ENCODE results near the gene UCP3. TPM values are rescaled to one million over a fixed set of nuclear protein-coding genes. Genes with fewer than 3 reads are reported as not detected.
A peak's percentile ranks its signal among the peaks of the same experiment; 100 is the strongest.

Gene UCP3
- total RNA-seq, 2 experiments from 2014 or later = 2.4 to 3.2 TPM

GRCh38 chr11:73997120-73997770, 11.6 kb downstream of the UCP3 start:
- CTCF ChIA-PET (ENCODE audit: unreplicated experiment) = interaction anchor here (1.2 to 1.5 kb wide), 2 partner anchors 15 to 17 kb away, joined by 4 to 5 read pairs; partner anchors contain the start of gene UCP2
- H3K27ac ChIP-seq (ENCODE audit: low read depth, low read length, poor library complexity, severe bottlenecking) = peak overlapping the region; percentile 88
- peaks cover 82% of the 10 kb centered on the region for H3K4me1 ChIP-seq (ENCODE audit: insufficient read depth, low read length, poor library complexity, severe bottlenecking)
- H3K4me3 ChIP-seq (ENCODE audit: low read depth, low read length, poor library complexity, severe bottlenecking) = peak overlapping the region; percentile 42
- peak overlapping the region; percentile 30; the same call in 1 of the 2 replicates for H2AFZ ChIP-seq (ENCODE audit: low read length)
- H3K36me3 ChIP-seq (ENCODE audit: insufficient read depth, low read length) = no peaks in the 10 kb centered on the region
- no peaks in the 10 kb centered on the region for H3K9me3 ChIP-seq (ENCODE audit: low read length)
- peak overlapping the region; percentile 66 for H3K4me2 ChIP-seq (ENCODE audit: low read length)
- intact Hi-C loops (cut with micrococcal nuclease; ENCODE audit: unreplicated experiment) = no loop called here
- H3K9me2 ChIP-seq (ENCODE audit: insufficient read depth, low read length) = no peaks in the 10 kb centered on the region
- H3K79me2 ChIP-seq (ENCODE audit: insufficient read depth, low read depth, low read length) = no peaks in the 10 kb centered on the region; the same call in 1 of the 2 replicates
- BruUV-seq (replicated peaks) = no TSS peak
- DNase-seq (ENCODE audit: low spot score) = peak; percentile 72
- no peak for TF ChIP-seq EZH2phosphoT487 (IDR thresholded peaks at IDR 0.05; ENCODE audit: borderline replicate concordance, low read depth, low read length)
- TF ChIP-seq CTCF (conservative IDR thresholded peaks at IDR 0.05; ENCODE audit: low read length) = peak; percentile 58
- POLR2A ChIA-PET = interaction anchor here (0.6 to 2.0 kb wide), 5 partner anchors 15 to 1313 kb away, joined by 3 to 39 read pairs (median 4); partner anchors contain the start of genes C2CD3, PPME1 and UCP2
- H4K20me1 ChIP-seq (ENCODE audit: insufficient read depth, low read length) = no peaks in the 10 kb centered on the region

GRCh38 chr11:73996161-73996747, 12.6 kb downstream of the UCP3 start:
- peak overlapping the region; percentile 50; the same call in 1 of the 2 replicates for H2AFZ ChIP-seq (ENCODE audit: low read length)
- no peaks in the 10 kb centered on the region for H3K9me3 ChIP-seq (ENCODE audit: low read length)
- H3K4me3 ChIP-seq (ENCODE audit: low read depth, low read length, poor library complexity, severe bottlenecking) = peak overlapping the region; percentile 42
- peak overlapping the region; percentile 88 for H3K27ac ChIP-seq (ENCODE audit: low read depth, low read length, poor library complexity, severe bottlenecking)
- CTCF ChIA-PET (ENCODE audit: unreplicated experiment) = interaction anchor here (1.2 kb wide), 1 partner anchor 14 kb away, joined by 5 read pairs; the partner anchor contains the start of gene UCP2
- BruUV-seq (replicated peaks) = no TSS peak
- H3K4me2 ChIP-seq (ENCODE audit: low read length) = peak overlapping the region; percentile 66
- intact Hi-C loops (cut with micrococcal nuclease; ENCODE audit: unreplicated experiment) = no loop called here
- H3K9me2 ChIP-seq (ENCODE audit: insufficient read depth, low read length) = no peaks in the 10 kb centered on the region
- no peaks in the 10 kb centered on the region for H3K36me3 ChIP-seq (ENCODE audit: insufficient read depth, low read length)
- DNase-seq (ENCODE audit: low spot score) = no peak
- POLR2A ChIA-PET = interaction anchor here (0.8 to 3.9 kb wide), 5 partner anchors 9 to 18 kb away, joined by 4 to 46 read pairs (median 8); partner anchors contain the start of gene UCP2
- peaks cover 91% of the 10 kb centered on the region for H3K4me1 ChIP-seq (ENCODE audit: insufficient read depth, low read length, poor library complexity, severe bottlenecking)
- no peaks in the 10 kb centered on the region; the same call in 1 of the 2 replicates for H3K79me2 ChIP-seq (ENCODE audit: insufficient read depth, low read depth, low read length)
- TF ChIP-seq EZH2phosphoT487 (IDR thresholded peaks at IDR 0.05; ENCODE audit: borderline replicate concordance, low read depth, low read length) (no peak), CTCF (conservative IDR thresholded peaks at IDR 0.05; ENCODE audit: low read length) (no peak)
- no peaks in the 10 kb centered on the region for H4K20me1 ChIP-seq (ENCODE audit: insufficient read depth, low read length)
